ENCODE results near the gene TRNAU1AP.
A peak's percentile ranks its signal among the peaks of the same experiment; 100 is the strongest.
"Not testable (repeated sequence)": the region's sequence is repeated elsewhere in the genome, so short reads cannot be mapped to it uniquely, and the experiment has no call there.

Gene TRNAU1AP

DNA sequence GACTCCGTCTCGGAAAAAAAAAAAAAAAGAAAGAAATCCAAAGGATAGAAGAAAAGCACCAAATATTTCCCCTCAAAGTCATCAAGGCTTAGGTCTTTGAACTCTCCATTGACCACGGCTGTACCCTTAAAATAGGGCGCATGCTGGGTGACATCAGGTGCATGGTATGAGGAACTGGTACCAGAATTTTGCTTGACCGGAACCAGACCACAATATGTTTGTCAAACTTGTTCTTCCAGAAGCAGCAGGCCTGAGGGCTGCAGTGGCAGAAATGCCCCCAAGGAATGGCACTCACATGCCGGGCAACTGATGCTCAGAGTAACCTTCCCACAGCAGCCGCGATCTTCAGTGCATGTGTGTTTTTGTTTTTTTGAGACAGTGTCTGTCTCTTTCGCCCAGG, 26.0 kb upstream of the TRNAU1AP start:
- no peak for DNase-seq (ENCODE audit: low read depth)
- TF ChIP-seq, protein P1, sequence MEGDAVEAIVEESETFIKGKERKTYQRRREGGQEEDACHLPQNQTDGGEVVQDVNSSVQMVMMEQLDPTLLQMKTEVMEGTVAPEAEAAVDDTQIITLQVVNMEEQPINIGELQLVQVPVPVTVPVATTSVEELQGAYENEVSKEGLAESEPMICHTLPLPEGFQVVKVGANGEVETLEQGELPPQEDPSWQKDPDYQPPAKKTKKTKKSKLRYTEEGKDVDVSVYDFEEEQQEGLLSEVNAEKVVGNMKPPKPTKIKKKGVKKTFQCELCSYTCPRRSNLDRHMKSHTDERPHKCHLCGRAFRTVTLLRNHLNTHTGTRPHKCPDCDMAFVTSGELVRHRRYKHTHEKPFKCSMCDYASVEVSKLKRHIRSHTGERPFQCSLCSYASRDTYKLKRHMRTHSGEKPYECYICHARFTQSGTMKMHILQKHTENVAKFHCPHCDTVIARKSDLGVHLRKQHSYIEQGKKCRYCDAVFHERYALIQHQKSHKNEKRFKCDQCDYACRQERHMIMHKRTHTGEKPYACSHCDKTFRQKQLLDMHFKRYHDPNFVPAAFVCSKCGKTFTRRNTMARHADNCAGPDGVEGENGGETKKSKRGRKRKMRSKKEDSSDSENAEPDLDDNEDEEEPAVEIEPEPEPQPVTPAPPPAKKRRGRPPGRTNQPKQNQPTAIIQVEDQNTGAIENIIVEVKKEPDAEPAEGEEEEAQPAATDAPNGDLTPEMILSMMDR (conservative IDR thresholded peaks at IDR 0.05; ENCODE audit: low read depth, low read length) = no peak

GRCh38 chr1:28530456-28530855, 22.4 kb upstream of the TRNAU1AP start:
- TF ChIP-seq, protein P1 (conservative IDR thresholded peaks at IDR 0.05; ENCODE audit: low read depth, low read length) = no peak
- no peak for DNase-seq (ENCODE audit: low read depth)
- no peak overlapping the region for H3K4me3 ChIP-seq (ENCODE audit: low read length)

More for the DNA sequence above, 26.0 kb upstream of the TRNAU1AP start:
- H3K4me3 ChIP-seq (ENCODE audit: low read length) = no peak overlapping the region

- TF ChIP-seq, protein P1 (conservative IDR thresholded peaks at IDR 0.05; ENCODE audit: low read depth, low read length) = no peak
- DNase-seq (ENCODE audit: low read depth) = no peak
- H3K4me3 ChIP-seq (ENCODE audit: low read length) = no peak overlapping the region
Measured at GRCh38 chr1:28534671-28535070, 18.2 kb upstream of the TRNAU1AP start.

- no peak overlapping the region for H3K4me3 ChIP-seq (ENCODE audit: low read length)
- DNase-seq (ENCODE audit: low read depth) = no peak
- TF ChIP-seq, protein P1 (conservative IDR thresholded peaks at IDR 0.05; ENCODE audit: low read depth, low read length) = no peak
Measured at GRCh38 chr1:28535180-28535579, 17.7 kb upstream of the TRNAU1AP start.

- no peak for DNase-seq (ENCODE audit: low read depth)
- TF ChIP-seq, protein P1 (conservative IDR thresholded peaks at IDR 0.05; ENCODE audit: low read depth, low read length) = no peak
- H3K4me3 ChIP-seq (ENCODE audit: low read length) = no peak overlapping the region
Measured at GRCh38 chr1:28537457-28538199, 15.3 kb upstream of the TRNAU1AP start.

DNA sequence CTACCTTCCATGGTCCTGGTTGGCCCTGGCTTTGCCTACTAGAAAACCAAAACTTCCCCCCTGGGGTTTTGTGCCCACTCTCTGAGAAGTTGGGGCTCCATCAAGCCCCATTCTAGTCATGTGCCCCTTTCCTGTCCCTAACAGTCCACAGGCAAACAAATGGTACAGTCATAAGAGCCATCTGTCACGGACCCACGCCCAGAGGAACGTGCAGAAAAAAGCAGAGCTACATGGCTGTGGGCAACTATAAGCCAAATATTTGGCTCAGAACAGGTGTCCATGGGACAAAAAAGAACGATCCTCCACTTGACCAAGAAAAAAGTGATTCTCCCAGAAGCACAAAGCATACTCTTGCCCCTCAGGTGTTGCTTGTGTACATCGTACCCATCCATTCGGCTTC, 14.6 kb upstream of the TRNAU1AP start:
- H3K4me3 ChIP-seq (ENCODE audit: low read length) = no peak overlapping the region
- DNase-seq (ENCODE audit: low read depth) = no peak
- TF ChIP-seq, protein P1 (conservative IDR thresholded peaks at IDR 0.05; ENCODE audit: low read depth, low read length) = no peak

DNA sequence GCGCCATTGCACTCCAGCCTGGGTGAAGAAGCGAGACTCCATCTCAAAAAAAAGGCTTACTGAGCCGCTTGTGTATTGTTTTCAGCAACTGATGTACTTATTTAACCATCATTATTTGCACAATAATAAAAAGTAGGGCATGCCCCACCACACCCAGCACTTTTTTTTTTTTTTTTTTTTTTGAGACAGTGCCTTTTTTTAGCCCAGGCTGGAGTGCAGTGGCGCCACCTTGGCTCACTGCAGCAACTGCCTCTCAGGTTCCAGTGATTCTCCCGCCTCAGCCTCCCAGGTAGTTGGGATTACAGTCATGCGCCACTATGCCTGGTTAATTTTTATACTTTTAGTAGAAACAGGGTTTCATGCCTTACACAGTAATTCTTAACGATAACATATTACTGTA, 12.2 kb upstream of the TRNAU1AP start:
- TF ChIP-seq, protein P1 (conservative IDR thresholded peaks at IDR 0.05; ENCODE audit: low read depth, low read length) = peak; percentile 20

GRCh38 chr1:28541414-28542015, 11.4 kb upstream of the TRNAU1AP start:
- not testable (repeated sequence) for H3K4me3 ChIP-seq (ENCODE audit: low read length); DNase-seq (ENCODE audit: low read depth)

More for the DNA sequence above, 12.2 kb upstream of the TRNAU1AP start:
- no peak overlapping the region for H3K4me3 ChIP-seq (ENCODE audit: low read length)
- DNase-seq (ENCODE audit: low read depth) = no peak
